NCI-H524 (cell line): Measurements from ENCODE around the gene LRFN2.

Experiments used
- DNase-seq, 2 experiments: peaks; one replicate each; lab custom pipeline; 2025; lab: John Stamatoyannopoulos, UW

LRFN2 gene

DNA sequence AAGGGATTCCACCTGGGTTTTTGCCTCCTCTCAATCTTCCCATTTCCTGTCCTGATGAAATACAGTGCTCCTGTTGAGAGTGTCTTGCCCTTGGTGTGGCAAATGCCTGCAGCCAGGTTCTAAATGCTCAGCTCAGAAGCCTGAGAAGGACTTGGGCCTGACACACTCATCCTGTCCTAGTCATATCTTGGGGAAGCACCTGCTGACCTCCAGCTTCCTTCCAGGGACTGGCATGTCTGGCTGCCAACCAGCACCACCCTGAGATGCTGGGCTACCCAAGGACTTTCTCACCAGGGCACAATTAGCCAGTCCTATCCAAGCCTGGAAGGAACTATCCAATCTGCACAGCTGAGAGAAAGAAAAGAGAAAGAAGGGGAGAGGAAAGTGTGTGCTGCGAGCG lies 43.4 kb downstream of the LRFN2 start:
- no peak for DNase-seq

DNA sequence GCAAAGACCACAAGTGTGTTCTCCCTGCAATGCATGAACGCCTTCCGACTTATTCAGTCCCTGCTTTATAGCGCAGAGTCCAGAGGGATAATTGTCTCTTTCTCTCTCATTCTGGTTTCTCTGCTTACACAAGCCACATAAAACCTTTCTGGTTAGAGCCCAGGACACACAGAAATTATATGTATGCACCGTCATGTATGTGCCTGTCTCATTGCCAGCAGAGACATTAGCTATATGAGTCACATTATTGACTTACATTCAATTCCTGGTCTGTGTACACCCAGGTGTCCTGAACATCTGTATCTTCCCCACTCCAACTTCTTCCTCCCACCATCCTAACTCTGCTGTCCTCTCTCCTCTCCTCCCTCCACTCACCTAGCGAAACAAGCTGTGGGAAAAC lies 44.0 kb downstream of the LRFN2 start:
- DNase-seq, result no peak

DNA sequence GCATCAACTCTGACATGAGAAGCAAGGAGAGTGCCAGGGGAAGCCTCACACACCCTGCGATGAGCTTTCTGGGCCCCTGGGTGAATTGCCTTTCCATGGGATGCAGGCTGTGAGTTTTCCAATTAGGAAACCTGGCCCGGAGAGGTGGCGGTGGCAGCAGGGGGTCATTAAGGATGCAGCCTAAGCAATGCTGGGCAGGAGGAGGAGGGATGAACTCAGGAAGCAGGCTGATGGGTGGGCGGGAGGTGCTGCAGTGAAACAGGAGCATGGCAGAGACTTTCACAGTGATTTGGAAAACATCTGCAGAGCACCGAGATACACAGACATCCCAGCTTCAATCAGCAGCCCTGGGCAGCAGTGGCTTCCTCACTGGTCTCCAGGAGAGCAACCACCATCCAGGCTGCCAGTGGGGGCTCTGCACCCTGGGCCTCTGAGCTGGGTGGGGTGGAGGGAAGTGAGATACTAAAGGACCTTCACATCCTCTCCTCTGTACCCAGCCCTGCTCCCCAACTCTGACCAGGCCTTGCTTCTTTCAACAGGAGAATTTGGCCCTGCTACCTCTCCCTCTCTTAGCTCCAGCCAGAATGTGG lies 44.9 kb downstream of the LRFN2 start:
- no peak for DNase-seq

DNA sequence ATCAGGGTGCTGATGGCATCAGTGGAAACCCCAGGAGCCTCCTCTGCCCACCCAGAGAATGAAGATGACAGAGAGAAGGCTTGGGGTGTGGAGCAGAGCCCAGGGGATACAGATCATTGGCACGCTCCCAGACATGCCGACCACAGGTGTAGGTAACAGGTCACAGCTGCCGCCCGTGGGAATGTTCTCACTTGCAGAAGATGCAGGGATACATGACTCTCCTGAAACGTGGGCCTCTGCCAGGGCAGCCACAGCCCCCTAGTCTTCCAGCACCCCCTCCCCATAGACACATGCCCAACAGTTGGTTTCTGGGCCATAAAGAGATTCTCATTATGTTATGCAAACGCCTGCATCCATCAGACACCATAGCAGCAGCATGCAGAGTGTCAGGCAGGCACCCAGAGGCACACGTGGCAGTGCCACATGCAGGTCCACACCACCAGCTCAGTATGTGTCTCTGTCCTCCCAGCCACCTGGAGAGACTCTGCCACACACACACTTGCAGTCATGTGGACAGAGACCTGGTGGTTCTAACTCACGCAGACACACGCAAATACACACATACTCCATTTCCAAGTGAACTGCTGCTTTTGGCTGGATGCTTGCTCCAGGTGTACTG lies 45.5 kb downstream of the LRFN2 start:
- no peak for DNase-seq

DNA sequence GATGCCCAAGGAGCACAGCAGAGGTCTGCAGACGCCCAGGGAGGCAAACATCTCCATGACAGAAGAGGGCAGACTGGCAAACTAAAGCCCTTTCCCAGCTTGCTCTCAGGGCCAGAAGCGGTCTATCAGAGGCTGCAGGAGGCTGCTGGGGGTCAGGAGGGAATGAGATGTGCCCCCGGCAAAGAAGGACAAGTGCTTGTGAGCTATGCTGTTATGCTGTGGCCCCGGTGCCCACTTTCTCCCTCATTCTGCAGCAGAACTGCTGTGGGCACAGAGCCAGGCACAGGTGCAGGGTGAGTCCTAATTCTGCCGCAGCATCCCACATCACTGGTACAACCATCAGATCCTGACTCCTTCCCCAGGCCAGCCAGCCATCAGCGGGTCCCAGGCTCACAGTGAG lies 46.4 kb downstream of the LRFN2 start:
- no peak for DNase-seq

DNA sequence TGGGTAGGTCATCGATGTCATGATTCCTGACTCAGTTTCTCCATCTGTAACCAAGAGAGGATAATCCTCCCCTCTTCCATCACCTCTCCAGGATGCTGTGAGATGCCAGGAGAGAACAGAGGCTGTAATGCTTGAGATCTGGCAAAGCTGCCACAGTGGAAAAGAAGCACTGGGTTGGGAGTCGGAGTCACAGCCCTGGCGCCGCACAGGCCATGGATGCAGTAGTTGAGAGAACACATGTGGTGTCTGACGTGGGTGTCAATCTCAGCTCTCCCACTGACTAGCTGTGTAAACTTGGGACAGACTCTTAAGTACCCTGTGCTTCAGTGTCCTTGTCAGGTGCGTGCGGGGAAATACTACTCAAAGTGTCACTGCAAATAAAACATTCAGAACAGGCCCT lies 47.3 kb downstream of the LRFN2 start:
- DNase-seq, result no peak

DNA sequence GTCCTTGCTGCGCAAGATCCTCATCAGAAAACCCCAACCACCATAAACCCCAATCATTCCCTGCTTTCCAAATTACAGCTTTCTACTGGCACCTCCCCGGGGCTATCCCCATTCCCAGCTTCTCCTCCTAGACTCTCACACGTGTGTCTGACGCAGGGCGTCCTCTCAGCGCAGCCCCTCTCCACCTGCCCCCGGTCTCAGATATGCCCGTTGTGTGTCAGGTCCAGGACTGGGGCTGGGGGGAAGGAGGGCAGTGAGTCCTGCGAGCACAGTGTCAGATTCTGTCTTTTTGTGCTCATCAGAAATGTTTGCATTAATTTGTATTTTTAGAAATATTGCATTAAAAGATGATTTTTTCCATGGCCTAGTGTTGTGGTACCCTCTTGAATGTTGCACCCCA lies 48.6 kb downstream of the LRFN2 start:
- no peak for DNase-seq

DNA sequence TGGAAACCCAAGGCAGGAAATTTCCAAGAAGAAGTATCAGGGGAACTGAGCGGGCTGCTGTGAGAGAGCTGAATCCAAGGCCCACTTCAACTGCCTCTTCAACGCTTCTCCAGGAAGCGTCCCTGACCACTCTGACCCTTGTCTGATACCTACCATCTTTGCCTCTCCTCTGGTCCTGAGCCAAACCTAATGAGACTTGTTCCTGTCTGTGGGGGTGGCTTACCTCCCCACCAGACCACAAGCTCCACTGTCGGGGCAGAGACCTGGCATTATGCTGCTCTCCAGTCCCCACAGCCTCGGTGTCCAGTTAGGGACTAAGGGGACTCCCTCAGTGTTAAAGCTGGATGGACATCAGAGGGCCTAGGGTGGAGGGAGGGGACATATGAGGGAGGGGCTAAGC lies 49.7 kb downstream of the LRFN2 start:
- no peak for DNase-seq

DNA sequence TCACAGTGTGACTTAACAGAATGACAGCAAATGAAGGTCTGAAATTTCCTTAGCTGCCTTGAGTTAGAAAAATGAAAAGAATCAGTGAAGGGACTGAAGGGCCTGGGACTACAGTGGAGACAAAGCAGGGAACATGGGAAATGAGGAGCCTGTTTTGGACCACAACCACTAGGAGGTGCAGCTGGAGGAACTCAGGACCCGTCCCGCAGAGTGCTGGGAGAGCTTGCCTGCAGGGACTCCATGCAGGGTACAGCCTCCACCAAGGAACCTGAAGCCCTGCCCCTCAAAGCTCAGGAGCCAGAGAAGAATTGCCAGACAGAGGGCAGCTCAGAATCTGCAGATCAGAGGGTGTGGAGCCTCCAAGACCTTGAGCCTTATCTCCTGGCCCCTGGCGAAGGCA lies 50.7 kb downstream of the LRFN2 start:
- DNase-seq, result peak in 1 of 2 experiments; percentile 12

DNA sequence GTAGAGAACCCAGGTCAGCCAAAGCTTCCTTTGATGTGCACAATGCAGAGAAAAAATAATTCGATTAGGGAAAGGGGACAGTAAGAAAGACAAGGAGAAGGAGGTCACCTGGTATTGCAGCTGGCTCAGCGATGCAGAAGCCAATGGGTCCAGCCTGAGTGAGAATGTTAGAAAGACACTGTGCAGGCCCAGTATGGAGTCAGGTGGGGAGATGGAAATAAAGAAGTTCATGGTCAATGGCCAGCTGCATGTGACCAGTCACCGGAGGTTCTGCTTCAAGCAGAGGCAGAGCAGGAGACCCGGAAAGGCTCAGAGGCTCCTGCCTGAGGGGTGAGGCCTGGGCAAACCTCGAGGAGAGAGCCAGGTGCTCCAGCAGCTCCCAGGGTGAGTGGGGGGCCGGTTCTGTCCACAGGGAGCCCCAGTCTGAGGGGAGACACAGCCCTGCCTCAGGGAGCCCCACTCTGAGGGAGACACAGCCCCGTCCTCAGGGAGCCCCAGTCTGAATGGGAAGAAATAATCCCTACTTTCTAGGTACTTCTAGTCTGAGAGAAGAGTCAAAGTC lies 51.3 kb downstream of the LRFN2 start:
- DNase-seq, result no peak

DNA sequence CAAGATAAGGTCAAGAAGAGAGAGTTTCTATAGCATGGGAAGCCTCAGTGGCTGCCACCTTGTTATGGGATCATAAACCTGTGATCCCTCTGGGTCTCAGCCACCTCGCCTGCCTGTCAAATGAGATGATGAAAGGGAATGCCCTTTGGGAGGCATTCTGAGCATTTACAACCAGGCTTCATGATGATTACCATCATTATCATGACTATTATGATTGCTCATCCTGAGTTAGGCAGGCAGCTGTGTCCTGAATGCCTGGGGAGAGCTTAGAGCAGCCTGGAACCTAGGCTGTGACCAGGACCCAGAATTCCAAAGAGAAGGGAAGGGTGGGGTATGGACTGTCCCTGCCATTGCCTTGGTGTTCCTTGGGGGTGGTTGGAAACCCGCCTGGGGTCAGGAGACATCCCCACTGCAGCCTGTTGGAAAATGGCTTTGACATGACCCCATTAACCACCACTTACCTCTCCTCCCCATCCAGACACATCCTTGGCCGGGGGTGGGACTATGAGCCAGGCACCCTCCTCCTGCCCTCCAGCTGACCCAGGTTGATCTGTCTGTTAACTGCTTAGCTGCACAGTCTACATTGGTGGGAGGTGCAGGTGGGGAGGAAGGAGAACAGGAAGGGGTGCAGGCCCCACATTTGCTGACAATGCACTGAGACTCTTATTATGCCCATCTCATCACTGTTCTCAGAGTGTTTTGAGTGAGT lies 51.9 kb downstream of the LRFN2 start:
- DNase-seq, result no peak

DNA sequence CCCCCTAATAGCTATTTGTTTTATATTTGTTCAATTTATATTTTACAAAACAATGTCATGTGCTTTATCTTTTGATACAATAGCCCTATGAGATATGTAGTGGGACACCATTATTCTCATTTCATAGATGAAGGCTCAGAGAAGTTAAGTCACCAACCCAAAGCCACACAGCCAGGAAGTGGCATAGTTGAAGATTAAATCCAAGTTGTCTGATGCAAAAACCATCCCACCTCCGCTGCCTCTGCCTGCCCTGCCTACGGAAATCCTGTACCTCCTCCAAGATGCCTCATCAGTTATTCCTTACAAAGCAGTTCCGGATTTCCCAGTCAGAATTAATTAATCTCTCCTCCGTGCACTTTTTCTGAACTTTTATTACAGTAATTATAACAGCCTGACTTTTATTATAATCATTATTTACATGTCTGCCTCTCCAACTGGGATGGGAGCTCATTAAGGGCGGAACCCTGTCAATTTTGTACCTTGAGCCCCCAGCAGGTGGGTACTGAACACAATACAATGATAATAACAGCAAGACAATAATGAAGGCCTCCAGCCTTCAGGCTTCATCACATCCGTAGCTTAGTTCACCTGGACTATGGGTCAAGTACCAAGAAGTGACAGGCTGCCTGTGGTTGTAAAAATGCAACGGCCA lies 54.7 kb downstream of the LRFN2 start:
- DNase-seq, result no peak

DNA sequence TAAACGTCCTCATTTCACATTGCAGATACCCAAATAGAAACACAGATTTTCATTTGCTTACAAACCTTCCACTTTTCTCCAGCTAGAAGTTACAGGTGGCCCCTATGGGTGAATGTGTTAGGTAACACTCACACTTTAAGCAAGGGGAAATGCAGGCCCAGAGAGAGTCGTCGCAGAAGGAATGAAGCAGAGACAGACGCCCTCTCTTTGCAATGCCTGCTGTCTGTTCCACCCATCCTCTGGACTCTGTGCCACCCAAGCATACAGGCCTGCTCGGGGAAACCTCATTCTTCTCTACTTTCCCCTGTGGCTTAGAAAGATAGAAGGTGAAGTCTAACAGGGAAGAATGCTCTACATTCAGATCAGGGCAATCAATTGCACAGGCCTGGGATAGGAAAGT lies 57.2 kb downstream of the LRFN2 start:
- no peak for DNase-seq

DNA sequence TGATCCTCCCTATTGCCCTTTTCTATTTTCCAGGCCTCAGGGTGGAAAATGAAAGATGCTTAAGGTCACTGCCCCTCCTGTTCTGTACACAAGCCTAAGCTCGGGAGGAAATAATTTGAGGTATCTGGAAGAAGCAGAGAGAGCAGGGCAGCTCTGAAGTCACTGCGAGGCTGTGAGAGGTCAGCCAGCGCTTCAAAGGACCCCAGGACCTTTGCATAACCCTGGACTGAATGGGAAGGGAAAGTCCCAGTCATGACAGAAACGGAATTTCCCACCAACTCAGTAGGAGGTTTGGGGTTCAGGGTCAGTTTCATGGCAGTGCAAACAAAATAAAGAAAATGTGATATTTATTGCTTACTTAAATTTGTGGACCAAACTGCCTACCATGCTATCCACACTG lies 58.1 kb downstream of the LRFN2 start:
- DNase-seq, result no peak

DNA sequence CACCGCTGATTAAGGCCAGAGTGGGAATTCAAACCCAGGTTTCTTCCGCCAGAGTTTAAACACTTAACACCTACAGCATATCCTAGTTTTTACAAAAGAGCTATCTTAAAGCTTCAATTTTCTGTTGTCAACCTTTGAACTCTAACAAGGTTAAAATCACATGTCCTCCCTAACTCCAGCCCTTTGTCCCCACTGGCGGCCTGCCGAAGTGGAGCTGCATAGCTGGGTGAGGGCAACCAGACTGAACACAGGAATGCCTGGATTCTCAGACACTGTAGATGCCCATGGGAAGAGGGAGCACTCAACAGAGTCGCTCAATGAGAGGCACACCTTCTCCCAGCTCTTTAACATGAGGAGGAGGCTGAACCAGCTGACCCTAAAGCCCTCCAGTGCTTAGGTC lies 59.1 kb downstream of the LRFN2 start:
- no peak for DNase-seq

DNA sequence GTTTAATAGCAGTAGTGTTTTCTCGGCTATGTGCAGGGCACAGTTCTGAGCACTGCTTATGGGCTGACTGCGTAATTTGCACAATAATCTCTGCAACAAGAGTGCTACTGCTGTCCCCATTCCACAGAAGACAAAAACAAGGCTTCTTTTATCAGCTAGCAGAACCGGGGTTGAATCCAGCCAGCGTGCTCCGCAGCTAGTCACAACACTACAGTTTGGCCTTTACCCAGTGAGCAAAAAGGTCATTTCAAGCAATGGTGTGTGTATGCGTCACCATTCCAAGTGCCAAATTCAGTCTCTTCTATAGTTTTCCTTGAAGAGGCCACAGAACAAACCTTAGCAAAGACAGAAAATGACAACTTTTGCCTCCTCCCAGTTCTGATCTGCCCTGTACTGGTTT lies 61.1 kb downstream of the LRFN2 start:
- no peak for DNase-seq

DNA sequence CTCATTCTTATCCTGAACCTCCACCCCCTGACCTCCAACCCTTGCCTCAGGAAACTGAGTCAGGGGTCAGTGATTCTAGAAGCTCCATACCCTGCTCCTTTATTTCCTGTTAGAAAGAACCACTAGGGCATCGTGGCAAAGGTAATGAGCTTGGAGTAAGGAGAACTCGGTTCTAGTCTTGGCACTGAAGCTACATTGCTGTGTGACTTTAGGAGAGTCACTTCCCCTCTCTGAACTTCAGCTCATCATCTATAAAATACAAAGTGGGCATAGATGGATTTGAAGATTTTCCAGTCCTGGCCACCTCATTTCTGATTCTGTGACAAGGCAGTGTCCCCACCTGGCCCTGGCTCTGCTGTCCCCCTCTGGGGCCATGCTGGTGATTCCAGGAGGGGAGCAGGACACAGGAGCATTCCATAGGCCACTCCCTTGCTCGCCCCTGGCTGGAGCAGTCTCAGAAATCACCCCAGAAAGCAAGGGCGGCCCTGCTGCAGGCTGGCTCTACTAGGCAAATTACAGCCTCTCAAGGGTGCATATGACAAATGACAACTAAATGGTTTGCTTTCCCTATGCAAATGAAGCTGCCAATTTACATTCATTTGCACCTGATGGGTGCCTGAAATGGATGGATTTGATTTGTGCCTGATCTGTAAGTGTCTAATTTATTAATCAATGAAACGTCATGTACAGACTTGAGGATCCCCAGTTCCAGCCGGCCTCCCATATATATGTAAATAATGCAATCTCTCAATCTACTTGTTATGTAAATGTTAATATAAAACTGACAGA lies 62.2 kb downstream of the LRFN2 start:
- DNase-seq, result no peak

DNA sequence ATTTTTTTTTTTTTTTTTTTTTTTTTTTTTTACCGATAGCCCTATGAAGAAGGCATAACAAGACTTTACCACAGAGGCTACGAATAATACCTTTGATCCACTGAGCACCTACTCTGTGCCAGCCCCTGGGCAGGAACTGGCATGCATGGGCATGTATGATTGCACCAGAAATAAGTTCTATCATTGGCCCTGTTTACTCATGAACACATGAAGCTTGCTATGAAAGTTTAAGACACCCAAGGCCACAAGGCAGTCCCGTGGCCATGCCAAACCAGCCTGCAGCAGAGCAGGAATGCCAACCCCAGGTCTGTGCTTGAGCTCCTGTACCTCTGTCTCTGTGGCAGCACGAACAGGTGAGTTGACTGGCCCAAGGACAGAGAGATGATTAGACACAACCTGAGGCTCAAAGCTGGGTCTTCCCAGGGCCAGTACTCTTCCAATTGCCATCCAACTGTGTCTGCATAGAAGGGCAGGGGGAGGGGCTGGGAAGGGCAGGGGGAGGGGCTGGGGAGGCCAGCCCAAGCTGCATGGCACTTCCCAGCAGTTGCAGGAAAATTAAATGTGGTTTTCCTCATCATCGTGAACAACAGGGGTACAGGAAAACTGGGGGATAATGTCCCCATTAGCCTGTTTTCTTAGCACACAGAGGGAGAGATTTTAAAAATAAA lies 63.5 kb downstream of the LRFN2 start:
- DNase-seq, result no peak

DNA sequence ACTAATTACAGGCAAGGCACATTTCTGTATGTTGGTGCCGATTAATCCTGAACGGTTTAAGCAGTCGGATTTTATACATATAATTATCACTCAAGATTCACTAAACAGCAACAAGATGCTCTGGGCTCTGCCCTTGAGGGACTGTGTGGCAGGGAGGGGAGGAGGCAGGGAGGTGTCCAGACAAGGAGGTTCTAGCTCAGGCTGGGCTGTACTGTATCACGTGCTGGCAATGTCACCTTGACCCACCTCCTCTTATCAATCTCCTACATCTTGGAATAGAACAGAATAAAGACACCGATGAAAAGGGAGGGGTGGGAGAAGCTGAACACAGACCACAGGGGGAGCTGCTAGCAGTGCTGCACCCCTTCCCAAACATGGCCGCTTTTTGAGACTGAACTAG lies 65.7 kb downstream of the LRFN2 start:
- DNase-seq, result no peak

DNA sequence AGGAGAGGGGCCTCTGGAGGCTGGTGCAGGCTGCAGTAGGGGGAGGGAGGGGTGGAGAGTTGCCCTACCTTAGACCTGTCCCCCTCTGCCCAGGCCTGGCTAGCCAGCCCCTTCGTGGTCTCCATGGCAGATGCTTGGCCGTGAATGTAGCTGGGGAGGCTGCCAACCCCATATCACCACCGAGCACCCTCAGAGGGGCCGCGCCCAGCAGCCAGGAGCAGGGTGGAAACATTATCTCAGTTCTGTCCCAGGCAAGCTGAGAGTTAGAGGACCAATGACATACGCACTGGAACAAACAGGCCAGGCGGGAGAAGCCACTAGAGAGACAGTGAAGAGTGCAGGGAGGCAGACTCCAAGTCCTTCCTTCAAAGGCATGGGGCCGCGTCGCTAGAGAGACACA lies 66.5 kb downstream of the LRFN2 start:
- DNase-seq, result no peak

DNA sequence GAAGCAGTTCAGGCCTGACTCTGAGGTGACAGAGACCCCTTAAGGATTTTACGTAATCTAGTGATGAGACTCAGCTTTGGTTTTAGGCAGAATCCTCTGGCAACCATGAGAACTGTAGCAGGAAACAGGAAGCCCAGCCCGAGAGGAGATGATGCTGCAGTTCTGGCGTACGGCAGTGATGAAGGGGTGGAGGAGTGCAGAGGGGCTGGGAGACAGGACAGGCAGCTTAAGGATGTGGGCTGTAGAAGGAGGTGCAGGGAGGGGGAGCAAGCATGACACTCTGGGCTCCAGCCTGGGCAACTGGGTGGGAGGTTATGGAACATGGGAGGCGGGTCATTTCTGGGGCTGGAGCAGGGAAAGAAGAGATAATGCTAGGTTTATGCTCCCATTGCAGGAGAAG lies 67.1 kb downstream of the LRFN2 start:
- DNase-seq, result no peak

DNA sequence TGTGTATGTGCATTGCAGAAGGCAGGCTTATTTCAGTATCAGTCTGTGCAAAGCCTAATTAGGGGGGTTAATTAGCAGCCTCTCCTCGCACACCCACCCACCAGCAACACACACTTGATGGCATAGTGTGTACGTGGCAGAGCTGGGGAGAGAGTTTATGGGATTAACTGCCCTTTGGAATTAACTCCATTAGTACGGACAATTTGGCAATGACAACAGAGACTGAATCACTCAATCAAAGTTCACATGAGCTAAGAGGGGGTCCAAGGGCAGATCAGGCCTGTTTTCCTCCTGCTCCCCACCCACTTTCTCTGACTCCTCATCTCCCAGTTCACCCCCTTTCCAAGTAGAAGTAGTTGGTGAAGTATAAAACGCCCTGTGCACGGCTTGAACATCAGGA lies 69.5 kb downstream of the LRFN2 start:
- peak; percentile 30 to 62 for DNase-seq
